Aorta (tissue), 5 donors: ENCODE measurements around the gene RFLNA. TPM values are rescaled to one million over a fixed set of nuclear protein-coding genes. Genes with fewer than 3 reads are reported as not detected.
A peak's percentile ranks its signal among the peaks of the same experiment; 100 is the strongest.

ENCODE experiments used
- ATAC-seq: fragments of 200-7000 bp; cut with Tn5 transposase; one replicate; pipeline ENCODE4 v1.9.1; 2022; ENCODE audit warnings: moderate library complexity; ENCODE audit not compliant: low FRiP score
- DNase-seq, 2 donors: peaks; one replicate each; pipeline ENCODE4 v3.0.0-alpha.2; 2020
- H3K27ac ChIP-seq, 2 donors: one replicate each; pipeline ENCODE4 v1.5.1; 2013; ENCODE audit warnings: low read length in 2 of 2, mild to moderate bottlenecking in 2 of 2, moderate library complexity in 2 of 2, control low read depth in 1 of 2, inconsistent platforms in 1 of 2, low read depth in 1 of 2
- H3K27me3 ChIP-seq, 2 donors: one replicate each; pipeline ENCODE4 v1.6.1; 2013; ENCODE audit warnings: control low read depth in 1 of 2, low read length in 1 of 2, mild to moderate bottlenecking in 1 of 2, moderate library complexity in 1 of 2; ENCODE audit not compliant: insufficient read depth in 2 of 2, control insufficient read depth in 1 of 2
- H3K36me3 ChIP-seq, 2 donors: one replicate each; pipeline ENCODE4 v1.6.1; 2013; ENCODE audit warnings: control low read depth in 1 of 2, low read length in 1 of 2, mild to moderate bottlenecking in 1 of 2; ENCODE audit not compliant: insufficient read depth in 2 of 2, control insufficient read depth in 1 of 2
- H3K4me1 ChIP-seq, 2 donors: one replicate each; pipeline ENCODE4 v1.6.1; 2013; ENCODE audit warnings: low read length in 2 of 2, control low read depth in 1 of 2, mild to moderate bottlenecking in 1 of 2, moderate library complexity in 1 of 2; ENCODE audit not compliant: insufficient read depth in 2 of 2, control insufficient read depth in 1 of 2
- H3K4me3 ChIP-seq, 2 donors: one replicate each; pipeline ENCODE4 v1.5.1; 2013; ENCODE audit warnings: low read length in 2 of 2, control low read depth in 1 of 2, mild to moderate bottlenecking in 1 of 2
- H3K9me3 ChIP-seq: one replicate; pipeline ENCODE4 v1.6.1; 2013; ENCODE audit warnings: mild to moderate bottlenecking, low read length; ENCODE audit not compliant: control insufficient read depth
- WGBS, 2 donors: extraction: QIAGEN DNeasy Blood & Tissue Kit; methylation state at CpG; one replicate each; pipeline ENCODE4 v1.1.7; 2013; 5-methylcytosine and 5-hydroxymethylcytosine counted together
- intact Hi-C, 2 donors: fragments of 100-400 bp; cut with DNase I; formaldehyde crosslinking; loops; one replicate each; pipeline versions ENCODE4 v1.14.2 to v1.15.0; 2022
- long read RNA-seq, 2 donors: library from polyadenylated mRNA; unstranded; transcript quantifications; one replicate each; pipeline ENCODE4 v2.0.0, GENCODE V29; 2020 to 2021
- polyA plus RNA-seq, 2 donors: library from polyadenylated mRNA; stranded (reverse); fragments of 200-250 nt; gene quantifications; one replicate each; pipeline ENCODE4 v1.2.3, GENCODE V29; 2013
- total RNA-seq, 2 donors: library from RNA; stranded (reverse); fragmentation: NEBNext Ultra II Directional; extraction: Animal tissue kit (Norgen Biotek cat#: 25700); gene quantifications; one replicate each; pipeline ENCODE4 v1.2.1, GENCODE V29; 2021
- donor health status: healthy with polysubstance abuse.
- donor health status: Bipolar disorder and iron deficiency.
- donor health status: DM: no; HTN: no; CAD: no.
- donor health status: DM: no; HTN: no; CAD: no.
- donor health status: DM: yes; HTN: yes; CAD: no.

The RFLNA gene, protein sequence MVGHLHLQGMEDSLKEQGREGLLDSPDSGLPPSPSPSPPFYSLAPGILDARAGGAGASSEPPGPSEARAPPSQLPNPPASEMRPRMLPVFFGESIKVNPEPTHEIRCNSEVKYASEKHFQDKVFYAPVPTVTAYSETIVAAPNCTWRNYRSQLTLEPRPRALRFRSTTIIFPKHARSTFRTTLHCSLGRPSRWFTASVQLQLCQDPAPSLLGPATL
- total RNA-seq = 1 to 10 TPM; 1.2 to 1.9 TPM
- polyA plus RNA-seq = 1 to 10 TPM; 1.6 to 6.8 TPM
- long read RNA-seq, donor 1, partial matches to known transcripts = 0 of 14 reads
- long read RNA-seq, donor 1, other reads (novel, unspliced or antisense) = 13 of 14 reads
- long read RNA-seq, donor 2, partial matches to known transcripts = 0 of 8 reads
- long read RNA-seq, donor 2, other reads (novel, unspliced or antisense) = 8 of 8 reads

DNA sequence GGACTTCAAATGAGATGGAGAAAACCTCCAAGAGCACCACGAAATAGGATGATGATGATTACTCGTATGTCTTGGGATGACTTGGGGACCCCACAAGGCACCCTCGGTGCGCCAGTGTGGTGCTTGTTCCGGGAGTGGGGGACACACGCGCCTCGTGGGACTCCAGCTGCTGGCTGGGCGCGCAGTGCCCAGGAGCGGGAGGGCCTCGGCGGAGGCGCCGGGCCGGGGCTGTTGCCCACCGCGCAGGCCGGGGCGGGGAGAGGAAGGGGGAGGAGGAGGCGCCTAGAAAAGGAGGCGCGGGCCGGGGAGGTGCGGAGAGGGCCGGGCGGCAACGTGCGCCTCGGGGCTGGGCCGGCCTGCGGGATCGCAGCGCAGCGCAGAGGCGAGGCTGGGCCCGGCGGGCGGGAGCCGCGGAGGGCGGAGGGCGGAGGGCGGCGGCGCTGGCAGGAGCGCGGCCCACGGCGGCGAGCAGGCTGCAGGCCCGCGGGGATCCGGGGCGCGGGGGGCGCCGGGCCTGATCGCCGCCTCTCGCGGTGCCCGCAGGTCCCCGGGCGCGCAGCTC lies at the start of gene RFLNA:
TSS of gene RFLNA (plus strand) at position 314 of the 562 bp plus-strand sequence. CDS start 337 bp downstream, outside the sequence.
- Histone ChIP-seq H3K27ac (no peak within 1 kb of the TSS), H3K4me1 (no peaks in the 10 kb centered on the region), H3K27me3 (no peaks in the 10 kb centered on the region), H3K36me3 (no peaks in the 10 kb centered on the region), H3K4me3 (peak within 1 kb of the TSS; percentile 5 to 23), H3K9me3 (no peaks in the 10 kb centered on the region)
- intact Hi-C loops = no loop called here
- WGBS, 2 donors = 1 to 2% methylated on average over 31 to 66 of the region's 66 CpGs
- ATAC-seq (peak; percentile 21), DNase-seq (peak; percentile 47 to 75)

DNA sequence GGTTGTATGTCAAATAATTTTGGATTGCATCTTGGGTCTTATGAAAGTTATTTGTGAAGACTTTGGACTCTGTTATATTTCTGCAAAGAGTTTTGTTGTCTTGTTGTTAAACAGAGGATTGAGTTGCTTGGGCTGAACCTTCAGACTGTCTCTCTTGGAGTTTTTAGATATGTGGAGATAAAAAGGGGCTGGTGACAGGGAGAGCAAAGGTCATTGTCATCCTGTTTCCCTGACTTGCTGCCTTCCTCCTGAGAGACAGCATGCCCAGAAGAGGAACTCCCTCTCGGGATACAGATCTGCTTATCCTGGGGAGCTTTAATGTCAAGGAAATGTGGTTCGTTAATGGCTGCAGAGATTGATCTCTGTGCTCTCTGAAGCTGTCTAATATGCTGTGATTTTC lies 47.6 kb upstream of the RFLNA start:
- Histone ChIP-seq H3K9me3 (peaks cover 2% of the 10 kb centered on the region), H3K36me3 (no peaks in the 10 kb centered on the region), H3K4me1 (no peaks in the 10 kb centered on the region), H3K4me3 (no peak overlapping the region), H3K27ac (no peak overlapping the region), H3K27me3 (no peaks in the 10 kb centered on the region)
- no peak for DNase-seq
- no peak for ATAC-seq
- 71 to 76% methylated on average over 2 of the region's 2 CpGs for WGBS, 2 donors
- intact Hi-C loops = no loop called here

DNA sequence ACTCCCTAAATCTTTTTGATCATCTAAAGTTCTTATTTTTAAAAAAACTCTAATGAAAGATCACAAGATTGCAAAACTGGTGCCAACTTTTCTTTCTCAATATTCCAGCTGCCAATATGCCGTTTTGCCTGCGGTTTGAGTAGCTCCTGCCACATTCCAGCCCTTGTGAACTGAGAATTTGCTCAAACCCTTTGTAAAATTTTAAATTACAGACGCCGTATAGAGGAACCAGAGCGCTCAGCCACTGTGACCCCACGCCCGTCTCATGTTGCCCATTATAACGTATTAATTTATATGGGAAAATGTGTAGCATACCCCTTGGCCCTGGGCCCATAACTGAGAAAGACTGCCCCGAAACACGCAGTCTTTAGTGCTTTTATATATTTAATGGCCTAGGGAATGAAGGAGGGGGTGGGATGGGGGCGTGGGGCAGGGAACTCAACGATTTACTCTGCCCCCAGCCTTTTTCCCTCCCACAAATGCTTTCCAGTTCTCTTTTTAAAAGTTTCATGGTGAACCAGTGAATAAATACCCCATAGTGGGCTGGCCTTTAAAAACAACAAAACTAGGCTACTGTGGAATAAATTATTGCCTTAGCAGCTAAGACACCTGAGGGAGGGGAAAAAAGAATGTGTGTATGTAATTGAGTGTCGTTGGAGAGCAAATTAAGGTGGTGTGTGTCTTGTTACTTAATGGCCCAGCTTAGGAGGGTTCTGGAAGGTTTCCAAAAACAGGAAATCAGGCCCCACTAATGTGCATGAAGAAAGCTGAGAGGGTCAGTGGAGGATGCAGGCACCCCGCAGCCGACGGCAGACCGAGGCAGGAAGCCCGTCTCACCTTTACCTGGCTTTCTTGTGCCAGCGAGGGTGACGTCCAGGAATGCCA lies 45.7 kb upstream of the RFLNA start:
- Histone ChIP-seq H3K9me3 (peaks cover 2% of the 10 kb centered on the region), H3K4me3 (no peak overlapping the region), H3K27me3 (no peaks in the 10 kb centered on the region), H3K36me3 (no peaks in the 10 kb centered on the region), H3K27ac (no peak overlapping the region), H3K4me1 (no peaks in the 10 kb centered on the region)
- ATAC-seq = no peak
- intact Hi-C loops = no loop called here
- WGBS, 2 donors = 68 to 78% methylated on average over 20 of the region's 20 CpGs
- DNase-seq = no peak

DNA sequence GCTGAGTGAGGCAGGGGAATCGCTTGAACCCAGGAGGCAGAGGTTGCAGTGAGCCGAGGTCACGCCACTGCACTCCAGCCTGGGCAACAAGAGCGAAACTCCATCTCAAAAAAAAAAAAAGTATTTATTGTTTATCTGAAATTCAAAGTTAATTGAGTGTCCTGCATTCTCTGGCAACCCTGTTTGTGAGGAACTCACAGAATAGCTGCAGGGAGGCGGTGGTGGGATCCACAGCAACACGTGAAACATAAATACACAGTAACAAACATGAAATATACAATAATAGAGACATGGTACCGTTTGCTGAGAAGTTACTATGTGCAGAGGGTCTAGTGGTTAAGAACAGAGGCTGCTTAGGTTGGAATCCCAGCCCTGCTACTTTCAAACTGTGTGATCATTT lies 43.7 kb upstream of the RFLNA start:
- no peak for DNase-seq
- 93 to 94% methylated on average over 7 of the region's 7 CpGs for WGBS, 2 donors
- Histone ChIP-seq H3K4me1 (no peaks in the 10 kb centered on the region), H3K4me3 (no peak overlapping the region), H3K9me3 (peaks cover 2% of the 10 kb centered on the region), H3K36me3 (no peaks in the 10 kb centered on the region), H3K27ac (no peak overlapping the region), H3K27me3 (no peaks in the 10 kb centered on the region)
- intact Hi-C loops = no loop called here
- no peak for ATAC-seq

DNA sequence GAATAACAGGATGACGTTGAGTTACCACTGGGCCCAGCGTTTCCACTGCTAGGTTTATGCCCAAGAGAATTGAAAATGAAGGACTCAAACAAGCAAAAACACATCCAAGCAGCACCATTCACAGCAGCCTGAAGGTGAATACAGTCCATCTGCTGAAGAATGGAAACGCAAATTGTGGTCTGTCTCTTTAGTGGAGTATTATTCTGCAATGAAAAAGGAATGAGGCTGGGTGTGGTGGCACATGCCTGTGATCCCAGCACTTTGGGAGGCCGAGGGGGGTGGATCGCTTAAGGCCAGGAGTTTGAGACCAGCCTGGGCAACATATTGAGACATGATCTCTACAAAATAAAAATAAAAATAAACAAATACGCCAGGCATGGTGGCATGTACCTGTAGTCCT lies 41.9 kb upstream of the RFLNA start:
- Histone ChIP-seq H3K4me3 (no peak overlapping the region), H3K27ac (no peak overlapping the region), H3K27me3 (no peaks in the 10 kb centered on the region), H3K36me3 (no peaks in the 10 kb centered on the region), H3K9me3 (no peaks in the 10 kb centered on the region), H3K4me1 (no peaks in the 10 kb centered on the region)
- intact Hi-C loops = no loop called here
- DNase-seq (no peak), ATAC-seq (no peak)
- WGBS, 2 donors = 95 to 97% methylated on average over 6 of the region's 6 CpGs

DNA sequence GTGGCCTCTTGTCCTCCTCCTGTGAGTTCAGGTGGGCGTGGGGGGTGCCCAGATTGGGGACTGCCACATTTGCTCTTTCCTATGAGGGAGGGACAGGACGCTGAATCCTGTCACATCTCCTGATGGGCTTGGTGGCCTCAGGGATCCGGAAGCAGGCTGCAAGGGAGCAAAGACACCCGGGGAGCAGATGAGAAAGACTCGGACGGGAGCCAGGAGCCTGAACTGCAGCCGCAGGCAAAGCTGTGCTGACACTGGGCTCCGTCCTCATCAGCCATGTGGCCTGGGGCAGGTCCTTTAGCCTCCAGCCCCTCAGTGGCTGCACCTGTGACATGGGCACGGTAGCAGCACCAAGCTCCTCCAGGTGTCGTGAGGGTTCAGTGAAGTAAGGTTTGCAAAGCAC lies 40.8 kb upstream of the RFLNA start:
- intact Hi-C loops = no loop called here
- Histone ChIP-seq H3K4me3 (no peak overlapping the region), H3K27ac (no peak overlapping the region), H3K27me3 (no peaks in the 10 kb centered on the region), H3K36me3 (no peaks in the 10 kb centered on the region), H3K4me1 (no peaks in the 10 kb centered on the region), H3K9me3 (no peaks in the 10 kb centered on the region)
- DNase-seq (peak in 1 of 2 donors; percentile 22), ATAC-seq (no peak)
- WGBS, 2 donors = 93% methylated on average over 10 of the region's 10 CpGs

DNA sequence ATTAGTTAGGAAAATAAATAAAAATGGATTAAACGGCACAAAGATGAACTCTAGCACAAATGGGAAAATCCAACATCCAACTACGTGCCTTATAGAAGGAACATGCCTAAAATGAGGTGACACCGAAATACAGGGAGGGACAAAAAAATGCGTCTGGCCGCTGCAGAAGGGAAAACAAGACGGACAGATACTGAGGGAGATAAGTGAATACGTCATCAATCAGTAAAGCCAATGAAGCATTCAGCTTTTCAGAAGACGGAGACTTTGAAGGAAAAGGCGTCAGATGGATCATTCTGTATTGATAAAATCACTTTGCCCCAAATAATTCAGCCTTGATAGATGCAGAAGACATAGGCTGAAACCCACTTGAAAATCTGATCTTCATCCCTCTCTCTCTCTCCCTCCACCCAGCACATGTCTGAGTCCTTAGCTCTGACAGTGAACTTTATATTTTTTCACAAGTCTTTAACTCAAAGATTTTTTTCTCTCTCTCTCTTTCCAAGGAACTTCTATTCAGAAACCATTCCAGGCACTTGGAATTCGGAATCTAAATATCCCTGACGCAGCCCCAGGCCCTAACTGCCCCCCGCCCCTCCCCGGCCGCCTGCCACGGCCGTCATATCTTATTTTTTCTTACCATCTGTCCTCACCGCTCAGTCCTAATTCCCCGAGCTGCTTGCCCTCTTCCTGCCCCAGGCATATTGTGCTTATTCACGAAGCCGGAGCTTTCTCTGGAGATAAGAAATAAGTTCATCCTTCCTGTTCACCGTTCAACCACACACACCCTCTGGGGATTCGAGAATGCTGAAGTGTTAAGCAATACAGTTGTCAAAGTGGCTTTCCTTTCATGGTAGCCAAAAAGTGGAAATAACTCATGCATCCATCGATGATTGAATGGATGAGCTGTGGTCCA lies 35.5 kb upstream of the RFLNA start:
- no peak for ATAC-seq
- no peaks in the 10 kb centered on the region for H3K9me3 ChIP-seq
- H3K27ac ChIP-seq = no peak overlapping the region
- H3K4me3 ChIP-seq = no peak overlapping the region
- H3K4me1 ChIP-seq = no peaks in the 10 kb centered on the region
- no peak for DNase-seq
- intact Hi-C loops = no loop called here
- H3K27me3 ChIP-seq = no peaks in the 10 kb centered on the region
- 15 to 18% methylated on average over 23 of the region's 23 CpGs for WGBS, 2 donors
- no peaks in the 10 kb centered on the region for H3K36me3 ChIP-seq

DNA sequence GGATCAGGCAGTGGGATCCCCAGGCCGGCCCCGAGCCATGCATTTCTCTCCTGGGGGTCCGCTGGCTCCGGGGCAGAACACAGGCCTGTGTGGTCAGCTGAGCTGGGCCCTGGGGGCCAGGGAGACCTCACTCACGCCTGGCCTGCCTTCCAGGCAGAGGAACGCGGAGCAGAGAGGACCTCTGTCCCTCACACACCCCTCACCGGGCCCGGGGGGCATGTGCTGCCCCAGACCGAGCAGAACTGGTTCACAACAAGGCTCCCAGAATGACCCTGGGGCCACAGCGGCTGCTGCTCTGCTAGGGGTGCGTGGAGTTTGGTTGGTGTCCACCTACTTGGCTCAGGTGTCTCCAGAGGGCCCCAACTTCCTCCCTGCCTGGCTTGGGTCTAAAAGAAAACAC lies 33.0 kb upstream of the RFLNA start:
- WGBS, 2 donors = 94 to 96% methylated on average over 12 of the region's 12 CpGs
- Histone ChIP-seq H3K4me3 (no peak overlapping the region), H3K27me3 (no peaks in the 10 kb centered on the region), H3K36me3 (no peaks in the 10 kb centered on the region), H3K9me3 (no peaks in the 10 kb centered on the region), H3K27ac (no peak overlapping the region), H3K4me1 (no peaks in the 10 kb centered on the region)
- ATAC-seq = peak; percentile 44
- intact Hi-C loops = no loop called here
- no peak for DNase-seq
